B cell (primary cell): ENCODE data around the gene ITGAE. TPM values are rescaled to one million over a fixed set of nuclear protein-coding genes. Genes with fewer than 3 reads are reported as not detected.
A peak's percentile ranks its signal among the peaks of the same experiment; 100 is the strongest.

ENCODE experiments used
- ATAC-seq: fragments of 200-7000 bp; cut with Tn5 transposase; one replicate; pipeline ENCODE4 v1.10.0; 2021; ENCODE audit warnings: low read depth, mild to moderate bottlenecking, moderate number of reproducible peaks, moderate library complexity
- CTCF ChIA-PET: fragments of 350-600 bp; sonication (Branson Sonifier 250); formaldehyde crosslinking; loops from one replicate; lab custom pipeline; 2021; ENCODE audit warnings: antibody characterized with exemption, inconsistent platforms; lab: Charles Lee
- POLR2A ChIA-PET: fragments of 350-600 bp; sonication (Branson Sonifier 250); formaldehyde crosslinking; loops from one replicate; lab custom pipeline; 2021; ENCODE audit warnings: antibody characterized with exemption; lab: Charles Lee
- DNase-seq: peaks from one replicate; pipeline ENCODE4 v3.0.0; 2013
- H2AFZ ChIP-seq: 2 replicates; pipeline ENCODE4 v1.6.1; 2012; ENCODE audit warnings: mild to moderate bottlenecking, low read depth, low read length; ENCODE audit not compliant: insufficient read depth, poor library complexity, severe bottlenecking
- H3K27ac ChIP-seq, 2 donors: 1 replicate in 1 of 2; 2 replicates in 1 of 2; pipeline ENCODE4 v1.5.1; 2012 to 2013; ENCODE audit warnings: low read length in 2 of 2, mild to moderate bottlenecking in 2 of 2, moderate library complexity in 1 of 2
- H3K27me3 ChIP-seq, 4 experiments: fragments of 200-600 bp in 1 of 4; sonication (generic) in 1 of 4; replicated peaks in 1 of 4; 1 replicate in 2 of 4; 2 replicates in 2 of 4; pipeline versions ENCODE4 v1.6.1 to v1.7.0; 2013 to 2016; ENCODE audit warnings: low read length in 3 of 4, mild to moderate bottlenecking in 2 of 4, mixed read lengths in 1 of 4, moderate library complexity in 1 of 4; ENCODE audit not compliant: insufficient read depth in 4 of 4, control insufficient read depth in 3 of 4; ENCODE audit errors: control extremely low read depth in 1 of 4
- H3K36me3 ChIP-seq, 2 experiments: replicated peaks in 1 of 2; 1 replicate in 1 of 2; 2 replicates in 1 of 2; pipeline versions ENCODE4 v1.6.1 to v1.7.1; 2013; ENCODE audit warnings: low read length in 1 of 2; ENCODE audit not compliant: insufficient read depth in 2 of 2, control insufficient read depth in 1 of 2; ENCODE audit errors: control extremely low read depth in 1 of 2, extremely low read depth in 1 of 2
- H3K4me1 ChIP-seq, 2 donors: fragments of 200-600 bp in 1 of 2; sonication (generic) in 1 of 2; 1 replicate in 1 of 2; 2 replicates in 1 of 2; pipeline versions ENCODE4 v1.5.1 to v1.6.1; 2013 to 2017; ENCODE audit warnings: low read length in 2 of 2; ENCODE audit not compliant: control insufficient read depth in 2 of 2, insufficient read depth in 2 of 2
- H3K4me2 ChIP-seq: replicated peaks from 2 replicates; pipeline ENCODE3; 2012; ENCODE audit warnings: mild to moderate bottlenecking, low read depth, low read length; ENCODE audit not compliant: poor library complexity, severe bottlenecking
- H3K4me3 ChIP-seq, 5 experiments: fragments of 200-600 bp in 1 of 5; sonication (generic) in 1 of 5; 1 replicate in 3 of 5; 2 replicates in 2 of 5; pipeline versions ENCODE4 v1.5.1 to v1.7.0; 2011 to 2016; ENCODE audit warnings: low read length in 4 of 5, mild to moderate bottlenecking in 4 of 5, low read depth in 2 of 5, control low read depth in 1 of 5, moderate library complexity in 1 of 5; ENCODE audit not compliant: insufficient read depth in 1 of 5; ENCODE audit errors: control extremely low read depth in 1 of 5, extremely low read depth in 1 of 5
- H3K79me2 ChIP-seq: fragments of 200-600 bp; sonication (generic); one replicate; pipeline ENCODE4 v1.6.0; 2016; ENCODE audit warnings: low read length; ENCODE audit not compliant: control insufficient read depth, insufficient read depth
- H3K9ac ChIP-seq: fragments of 200-600 bp; sonication (generic); 2 replicates; pipeline ENCODE4 v1.6.1; 2017; ENCODE audit warnings: mild to moderate bottlenecking, low read length, moderate library complexity
- H3K9me3 ChIP-seq, 3 donors: one replicate each; pipeline versions ENCODE4 v1.6.1 to v1.7.1; 2013; ENCODE audit warnings: low read length in 2 of 3; ENCODE audit not compliant: control insufficient read depth in 2 of 3, insufficient read depth in 1 of 3; ENCODE audit errors: control extremely low read depth in 1 of 3
- H4K20me1 ChIP-seq: 2 replicates; pipeline ENCODE4 v1.6.0; 2012; ENCODE audit warnings: mild to moderate bottlenecking, low read length; ENCODE audit not compliant: insufficient read depth, control insufficient read depth, poor library complexity, severe bottlenecking
- H3K27ac Mint-ChIP-seq: one replicate; pipeline ENCODE4 v1.8.0; 2021; ENCODE audit warnings: mixed read lengths
- H3K27me3 Mint-ChIP-seq: one replicate; pipeline ENCODE4 v1.8.0; 2021; ENCODE audit warnings: mixed read lengths
- H3K4me1 Mint-ChIP-seq: one replicate; pipeline ENCODE4 v1.8.0; 2021; ENCODE audit warnings: mixed read lengths
- H3K4me3 Mint-ChIP-seq: one replicate; pipeline ENCODE4 v1.8.0; 2021; ENCODE audit warnings: mixed read lengths
- H3K9me3 Mint-ChIP-seq: one replicate; pipeline ENCODE4 v1.8.0; 2022; ENCODE audit warnings: mixed read lengths; ENCODE audit not compliant: insufficient read depth
- EZH2 ChIP-seq: IDR thresholded peaks from 2 replicates; pipeline ENCODE4 v1.6.1; 2012; ENCODE audit warnings: borderline replicate concordance, low read depth, mild to moderate bottlenecking, moderate library complexity, low read length; ENCODE audit not compliant: insufficient read depth, poor library complexity, severe bottlenecking
- WGBS: methylation state at CpG from one replicate; pipeline ENCODE4 v1.1.5; 2013; ENCODE audit warnings: missing lambda C conversion rate; ENCODE audit not compliant: insufficient coverage; 5-methylcytosine and 5-hydroxymethylcytosine counted together
- intact Hi-C: fragments of 100-400 bp; cut with micrococcal nuclease; formaldehyde crosslinking; loops from one replicate; pipeline ENCODE4 v1.10.0; 2022
- polyA plus RNA-seq: library from polyadenylated mRNA; depleted of rRNA; stranded (reverse); fragments of >200 nt; gene quantifications from 2 replicates; pipeline ENCODE4 v1.2.3, GENCODE V29; 2012
- total RNA-seq, 2 donors: library from RNA; stranded (reverse); fragments of 120-200 nt in 1 of 2; gene quantifications; 1 replicate in 1 of 2; 2 replicates in 1 of 2; pipeline versions ENCODE4 v1.2.3 to v1.2.4, GENCODE V29; 2013 to 2022
- TF ChIP-seq, protein P1 (sequence below): fragments of 200-600 bp; IDR thresholded peaks from one replicate; pipeline ENCODE4 v1.8.0; 2022; ENCODE audit warnings: antibody characterized with exemption, mild to moderate bottlenecking

Gene ITGAE
- total and polyA plus RNA-seq, 2 donors (not counting 1 experiment from before 2014, with no cell fraction given) = 48.2 to 95.6 TPM

DNA sequence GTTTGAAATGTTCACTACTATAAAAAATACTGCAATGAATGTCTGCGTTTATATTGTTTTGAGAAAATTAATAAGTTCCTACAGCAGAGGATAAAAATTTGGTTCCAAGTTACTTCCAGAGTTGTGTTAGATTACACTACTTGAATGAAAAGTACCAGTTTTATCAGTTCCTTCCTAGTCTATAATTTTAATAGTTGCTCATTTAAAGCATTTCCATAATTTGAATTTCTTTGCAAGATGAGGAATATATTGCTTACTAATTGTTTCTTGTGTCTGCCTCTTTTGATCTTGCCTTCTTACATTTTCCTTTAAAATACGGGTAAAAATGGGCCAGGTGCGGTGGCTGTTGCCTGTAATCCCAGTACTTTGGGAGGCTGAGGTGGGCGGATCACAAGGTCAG is 128.4 kb downstream of the ITGAE start:
- H3K4me2 ChIP-seq = no peak overlapping the region
- H3K27me3 ChIP-seq = no peaks in the 10 kb centered on the region
- no peak overlapping the region for H3K4me3 ChIP-seq
- ChIA-PET POLR2A (no interaction called here), CTCF (interaction anchor here (0.6 to 0.8 kb wide), 2 partner anchors 31 to 60 kb away, joined by 3 to 5 read pairs; no protein-coding TSS in a partner anchor)
- no peaks in the 10 kb centered on the region for H3K27me3 Mint-ChIP-seq
- no CpG with 5 or more reads among the region's 4 CpGs for whole genome bisulfite sequencing
- DNase-seq (no peak), ATAC-seq (no peak)
- peaks cover 0 to 14% of the 10 kb centered on the region in 2 experiments for H3K36me3 ChIP-seq
- intact Hi-C loops = no loop called here
- H3K9me3 ChIP-seq = no peaks in the 10 kb centered on the region
- H2AFZ ChIP-seq = no peak overlapping the region
- H3K9ac ChIP-seq = no peak overlapping the region
- peaks cover 24% of the 10 kb centered on the region for H3K4me1 Mint-ChIP-seq
- peak overlapping the region; percentile 20 for H3K27ac Mint-ChIP-seq
- H3K4me3 Mint-ChIP-seq = no peak overlapping the region
- H3K4me1 ChIP-seq = peaks cover 10 to 16% of the 10 kb centered on the region in 2 donors
- TF ChIP-seq, protein P1, sequence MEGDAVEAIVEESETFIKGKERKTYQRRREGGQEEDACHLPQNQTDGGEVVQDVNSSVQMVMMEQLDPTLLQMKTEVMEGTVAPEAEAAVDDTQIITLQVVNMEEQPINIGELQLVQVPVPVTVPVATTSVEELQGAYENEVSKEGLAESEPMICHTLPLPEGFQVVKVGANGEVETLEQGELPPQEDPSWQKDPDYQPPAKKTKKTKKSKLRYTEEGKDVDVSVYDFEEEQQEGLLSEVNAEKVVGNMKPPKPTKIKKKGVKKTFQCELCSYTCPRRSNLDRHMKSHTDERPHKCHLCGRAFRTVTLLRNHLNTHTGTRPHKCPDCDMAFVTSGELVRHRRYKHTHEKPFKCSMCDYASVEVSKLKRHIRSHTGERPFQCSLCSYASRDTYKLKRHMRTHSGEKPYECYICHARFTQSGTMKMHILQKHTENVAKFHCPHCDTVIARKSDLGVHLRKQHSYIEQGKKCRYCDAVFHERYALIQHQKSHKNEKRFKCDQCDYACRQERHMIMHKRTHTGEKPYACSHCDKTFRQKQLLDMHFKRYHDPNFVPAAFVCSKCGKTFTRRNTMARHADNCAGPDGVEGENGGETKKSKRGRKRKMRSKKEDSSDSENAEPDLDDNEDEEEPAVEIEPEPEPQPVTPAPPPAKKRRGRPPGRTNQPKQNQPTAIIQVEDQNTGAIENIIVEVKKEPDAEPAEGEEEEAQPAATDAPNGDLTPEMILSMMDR = no peak
- no peak for TF ChIP-seq EZH2
- H3K27ac ChIP-seq = peak overlapping the region in 1 of 2 donors; percentile 41
- no peaks in the 10 kb centered on the region for H3K9me3 Mint-ChIP-seq
- peaks cover 36% of the 10 kb centered on the region for H4K20me1 ChIP-seq
- H3K79me2 ChIP-seq = peaks cover 11% of the 10 kb centered on the region

DNA sequence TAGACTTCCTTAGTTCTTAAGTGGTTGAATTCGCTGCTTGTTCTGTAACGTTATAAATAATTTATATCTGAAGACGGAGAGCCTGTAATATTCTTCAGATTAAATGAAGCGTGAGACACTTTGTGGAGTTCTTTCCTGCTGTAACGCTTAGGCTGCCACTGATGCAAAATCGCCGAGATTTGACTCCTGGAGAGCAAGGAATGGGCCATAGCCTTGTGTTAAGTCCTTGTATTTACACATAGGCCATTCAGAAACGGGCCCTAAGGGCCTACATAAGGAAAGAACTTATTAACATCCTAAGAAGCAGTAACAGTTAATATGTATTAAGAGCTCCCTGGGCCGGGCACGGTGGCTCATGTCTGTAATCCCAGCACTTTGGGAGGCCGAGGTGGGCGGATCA is 131.4 kb downstream of the ITGAE start:
- peaks cover 28% of the 10 kb centered on the region for H4K20me1 ChIP-seq
- H3K9ac ChIP-seq = peak overlapping the region; percentile 95
- Mint-ChIP-seq H3K4me1 (peaks cover 33% of the 10 kb centered on the region), H3K27me3 (no peaks in the 10 kb centered on the region), H3K9me3 (no peaks in the 10 kb centered on the region), H3K4me3 (peak overlapping the region; percentile 96), H3K27ac (peak overlapping the region; percentile 94)
- no peak overlapping the region for H2AFZ ChIP-seq
- peak overlapping the region in 4 of 5 experiments; percentile 85 to 99 (median 98) for H3K4me3 ChIP-seq
- H3K4me2 ChIP-seq = peak overlapping the region; percentile 90
- CTCF ChIA-PET = interaction anchor here (1.8 kb wide), 1 partner anchor 158 kb away, joined by 5 read pairs; no protein-coding TSS in a partner anchor
- intact Hi-C loops = loop anchor here (2.0 to 5.0 kb wide), 2 partner anchors 13 to 1077 kb away; partner anchors contain the start of gene PAFAH1B1
- no peaks in the 10 kb centered on the region for H3K27me3 ChIP-seq
- WGBS = 82% methylated on average over 8 of the region's 12 CpGs
- H3K4me1 ChIP-seq = peaks cover 11 to 21% of the 10 kb centered on the region in 2 donors
- ATAC-seq (no peak), DNase-seq (no peak)
- peaks cover 11% of the 10 kb centered on the region for H3K79me2 ChIP-seq
- H3K27ac ChIP-seq = peak overlapping the region; percentile 74 to 86
- no peaks in the 10 kb centered on the region for H3K9me3 ChIP-seq
- POLR2A ChIA-PET = interaction anchor here (0.7 kb wide), 1 partner anchor 25 kb away, joined by 4 read pairs; no protein-coding TSS in a partner anchor
- no peaks in the 10 kb centered on the region for H3K36me3 ChIP-seq
- TF ChIP-seq EZH2 = no peak
- TF ChIP-seq, protein P1 = no peak
